GM19463 (cell line): Measurements from ENCODE around the gene ARAP2.

Experiments
- ATAC-seq: cut with Tn5 transposase; IDR thresholded peaks from one replicate; pipeline ENCODE4 v1.9.1; 2021; ENCODE audit warnings: mild to moderate bottlenecking, moderate library complexity; ENCODE audit not compliant: unreplicated experiment

The ARAP2 gene

DNA sequence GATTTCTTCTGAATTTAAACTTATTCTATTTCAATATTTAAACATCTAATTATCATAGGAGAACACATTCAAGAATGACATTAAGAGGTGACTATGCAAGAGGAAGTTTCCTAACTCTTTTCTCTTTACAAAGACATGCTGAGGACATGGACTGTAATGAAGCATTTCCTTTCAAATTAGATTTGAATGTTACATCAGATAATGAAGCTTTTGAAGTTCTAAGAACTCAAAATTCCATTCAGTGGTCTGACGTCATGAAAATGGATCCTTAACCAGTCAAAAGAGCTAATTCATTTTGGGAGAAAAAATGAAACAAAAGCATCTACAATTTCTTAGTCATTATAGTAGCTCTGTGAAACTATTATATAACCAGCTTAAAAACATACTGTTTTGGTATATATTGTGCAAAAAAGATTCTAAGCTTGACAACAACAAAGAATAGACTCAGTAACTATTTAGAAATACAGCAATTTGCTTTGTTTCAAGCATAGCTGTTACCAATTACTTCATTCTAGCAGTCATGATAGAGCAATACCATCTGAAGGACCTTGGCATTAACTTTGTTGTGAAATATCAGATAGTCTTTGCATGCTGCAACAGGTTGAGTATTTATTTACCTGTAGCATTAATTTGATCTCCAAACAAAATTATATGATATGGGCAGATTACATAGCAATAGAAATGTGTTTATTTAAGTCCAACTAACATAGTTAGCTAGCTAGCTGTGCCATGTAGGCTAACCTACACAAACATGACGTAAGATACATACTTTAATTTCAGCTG is 23.4 kb upstream of the ARAP2 start:
- ATAC-seq: no peak

DNA sequence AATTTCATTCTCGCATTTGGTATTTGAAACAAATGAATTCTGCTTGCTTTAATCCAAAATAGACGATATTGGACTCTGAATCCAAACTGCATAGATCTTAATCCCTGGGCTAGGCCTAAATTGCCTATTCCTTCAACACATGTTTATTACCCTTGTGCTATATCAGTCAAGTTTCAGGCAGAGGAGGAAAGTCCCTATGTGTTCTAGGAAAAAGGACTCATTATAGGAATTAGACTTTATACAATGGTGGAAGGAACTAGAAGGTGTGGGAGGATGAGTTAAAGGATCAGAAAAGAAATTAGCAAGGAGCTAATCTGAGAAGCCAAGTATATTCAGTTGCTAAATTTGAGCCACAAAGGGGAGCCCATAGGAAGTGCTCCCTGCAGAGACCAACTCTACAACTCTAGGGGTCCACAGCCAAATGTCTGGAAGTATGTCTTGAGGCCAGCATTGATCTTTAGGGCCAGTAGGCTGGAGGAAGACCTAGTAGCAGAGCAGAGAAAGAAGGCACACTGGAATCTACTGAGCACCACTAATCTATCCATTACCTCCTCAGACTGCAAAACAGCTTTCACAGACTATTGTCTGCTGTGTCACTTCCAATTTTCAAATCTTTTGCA is 20.0 kb upstream of the ARAP2 start:
- ATAC-seq: no peak

DNA sequence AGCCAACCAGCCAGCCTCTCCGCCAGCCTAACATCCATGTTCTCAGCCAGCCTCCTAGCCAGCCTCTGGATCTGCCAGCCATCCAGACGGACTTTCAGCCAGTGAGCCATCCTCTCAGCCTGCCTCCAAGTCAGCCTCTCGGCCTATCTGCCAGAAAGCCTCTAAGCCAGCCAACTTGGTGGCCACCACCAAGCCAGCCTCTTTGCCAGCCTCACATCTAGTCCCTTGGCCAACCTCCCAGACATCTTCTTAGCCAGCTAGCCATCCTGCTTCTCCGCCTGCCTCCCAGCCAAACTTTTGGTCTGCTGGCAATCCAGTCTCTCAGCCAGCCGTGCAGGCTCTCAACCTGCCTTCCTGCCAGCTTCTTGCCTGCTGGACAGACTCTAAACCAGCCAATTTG is 16.4 kb upstream of the ARAP2 start:
- ATAC-seq: no peak

- peak; percentile 62 for ATAC-seq
Observed at GRCh38 chr4:36256398-36256891, 12.1 kb upstream of the ARAP2 start.

DNA sequence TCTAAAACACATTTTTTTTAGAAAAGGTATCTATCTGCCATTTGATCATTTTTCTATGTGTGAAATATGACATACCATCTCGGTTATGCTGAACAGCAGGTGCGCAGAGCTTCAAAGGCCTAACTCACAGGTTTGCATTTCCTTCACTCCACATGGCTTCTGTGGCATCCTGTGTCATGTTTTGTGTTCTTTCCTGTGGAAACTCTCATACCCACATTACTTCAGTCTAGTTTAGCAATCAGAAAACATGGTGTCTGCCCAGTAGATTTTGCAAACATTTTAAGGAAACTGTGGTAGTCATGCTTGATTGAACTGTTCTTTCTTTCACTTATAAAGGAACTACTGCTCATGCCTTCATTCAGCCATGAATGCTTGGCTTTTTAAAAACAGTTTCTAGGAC is 11.3 kb upstream of the ARAP2 start:
- peak; percentile 60 for ATAC-seq

- ATAC-seq: no peak
Observed at GRCh38 chr4:36254371-36254770, 10.1 kb upstream of the ARAP2 start.

- no peak for ATAC-seq
Observed at GRCh38 chr4:36251983-36252382, 7.7 kb upstream of the ARAP2 start.

- no peak for ATAC-seq
Observed at GRCh38 chr4:36249610-36250009, 5.3 kb upstream of the ARAP2 start.

DNA sequence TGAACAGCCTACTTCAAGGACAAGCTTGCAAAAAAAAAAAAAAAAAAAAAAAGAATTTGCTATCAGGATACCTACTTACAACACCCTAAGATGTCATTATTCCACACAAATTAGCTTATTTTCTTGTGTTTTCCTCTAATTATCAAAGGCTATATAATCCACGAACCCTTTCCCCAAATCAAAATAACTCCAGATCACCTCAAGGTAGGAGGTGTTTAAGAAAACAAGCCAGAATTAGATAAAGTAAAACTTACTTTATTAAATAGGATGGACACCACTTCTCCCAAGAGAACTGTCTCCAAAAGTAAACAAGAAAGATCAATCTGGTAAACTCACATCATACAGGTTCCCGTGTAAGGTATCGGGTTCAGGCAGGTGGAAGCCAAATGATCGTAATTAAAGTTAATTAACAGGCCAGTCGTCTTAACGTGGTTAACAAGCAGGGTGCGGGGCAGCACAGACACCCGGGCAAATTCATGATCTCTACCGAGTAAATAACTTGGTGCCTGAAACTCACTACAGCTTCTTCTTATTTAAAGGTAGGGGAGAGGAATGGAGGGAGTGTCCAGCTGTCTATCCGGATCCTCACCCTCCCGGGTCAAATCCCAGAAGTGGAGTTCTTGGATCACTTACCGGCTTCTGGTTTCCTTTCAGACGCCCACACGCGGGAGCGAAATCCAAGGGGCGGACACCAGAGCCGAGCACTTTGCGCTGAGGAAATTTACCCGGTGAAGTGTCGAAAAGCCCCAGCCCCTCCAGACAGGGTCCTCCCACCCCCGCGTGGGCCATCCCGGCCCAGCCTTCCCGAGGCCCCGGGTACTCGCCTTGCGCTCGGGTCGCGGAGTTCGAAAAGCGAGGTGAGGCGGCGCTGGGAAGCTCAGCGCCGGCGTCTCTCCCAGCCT is 708 bp downstream of the ARAP2 start:
- ATAC-seq: peak; percentile 29

DNA sequence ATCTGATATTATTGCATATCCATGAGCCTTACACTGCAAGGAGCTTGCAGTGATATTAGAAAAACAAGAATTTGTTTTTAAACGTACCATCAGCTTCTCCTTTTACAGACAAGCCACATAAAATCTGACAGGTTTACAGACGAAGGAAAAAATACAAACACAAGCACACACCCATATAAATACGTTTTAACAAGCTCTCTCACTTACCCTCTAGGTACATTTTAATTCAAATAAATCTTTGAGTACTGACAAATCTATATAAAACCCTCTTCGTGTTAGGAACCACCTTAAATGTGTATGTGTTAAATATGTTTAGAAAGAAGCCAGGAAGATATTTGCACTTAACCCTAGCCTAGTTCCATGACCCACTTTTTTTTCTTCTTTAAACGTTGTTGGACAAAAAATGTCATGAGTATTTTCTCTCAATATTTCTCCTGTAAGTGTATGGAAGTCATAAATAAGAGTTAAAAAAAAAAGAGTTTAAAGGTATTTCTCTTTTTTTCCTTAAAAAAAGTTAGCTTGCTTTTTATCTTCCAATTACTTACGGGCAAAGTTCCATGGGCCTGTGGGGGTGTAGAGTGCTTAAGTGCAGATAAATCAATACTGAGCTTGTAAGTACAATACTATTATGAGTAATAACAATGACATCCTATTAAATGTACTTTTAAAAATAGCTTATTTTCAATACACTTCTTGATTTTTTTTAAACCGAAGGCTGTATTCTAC is 1.5 kb downstream of the ARAP2 start:
- no peak for ATAC-seq

- ATAC-seq: peak; percentile 35
Observed at GRCh38 chr4:36241771-36242170, 2.5 kb downstream of the ARAP2 start.

- ATAC-seq: no peak
Observed at GRCh38 chr4:36237366-36238313, 6.7 kb downstream of the ARAP2 start.

DNA sequence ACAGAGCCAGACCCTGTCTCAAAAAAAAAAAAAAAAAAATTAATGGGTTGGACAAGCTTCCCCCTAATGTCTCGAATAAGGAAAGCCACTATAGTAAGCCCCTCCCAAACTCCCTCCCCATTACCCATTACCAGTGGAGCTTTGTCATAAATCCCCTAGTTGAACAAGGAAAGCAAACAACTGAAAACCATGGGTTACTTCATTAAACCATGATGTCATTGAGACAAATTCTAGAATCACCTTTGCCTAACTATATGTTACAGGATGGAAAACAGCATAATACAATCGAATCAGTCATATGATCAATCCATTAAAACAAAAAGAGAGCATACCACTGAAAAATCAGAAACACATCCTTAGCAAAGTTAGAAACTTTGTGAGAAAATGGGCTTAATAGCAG is 8.2 kb downstream of the ARAP2 start:
- no peak for ATAC-seq

DNA sequence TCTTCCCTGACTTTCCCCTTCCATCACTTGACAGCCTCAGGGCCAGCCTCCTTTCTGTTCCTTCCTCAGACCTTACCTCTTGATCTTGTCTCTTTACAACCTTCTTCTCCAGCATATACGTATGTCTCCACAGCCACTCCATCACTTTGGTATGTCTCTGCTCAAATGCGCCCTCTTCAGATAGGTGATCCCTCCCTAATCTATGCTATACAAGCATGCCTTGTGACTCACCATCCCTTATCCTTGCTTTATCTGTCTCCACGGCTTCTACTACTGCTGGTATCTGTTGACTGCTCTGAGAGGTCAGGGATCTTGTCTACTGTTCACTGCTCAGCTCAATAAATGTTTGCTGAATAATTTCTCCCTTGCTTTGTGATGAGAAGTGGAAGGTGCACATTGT is 9.0 kb downstream of the ARAP2 start:
- ATAC-seq: no peak

DNA sequence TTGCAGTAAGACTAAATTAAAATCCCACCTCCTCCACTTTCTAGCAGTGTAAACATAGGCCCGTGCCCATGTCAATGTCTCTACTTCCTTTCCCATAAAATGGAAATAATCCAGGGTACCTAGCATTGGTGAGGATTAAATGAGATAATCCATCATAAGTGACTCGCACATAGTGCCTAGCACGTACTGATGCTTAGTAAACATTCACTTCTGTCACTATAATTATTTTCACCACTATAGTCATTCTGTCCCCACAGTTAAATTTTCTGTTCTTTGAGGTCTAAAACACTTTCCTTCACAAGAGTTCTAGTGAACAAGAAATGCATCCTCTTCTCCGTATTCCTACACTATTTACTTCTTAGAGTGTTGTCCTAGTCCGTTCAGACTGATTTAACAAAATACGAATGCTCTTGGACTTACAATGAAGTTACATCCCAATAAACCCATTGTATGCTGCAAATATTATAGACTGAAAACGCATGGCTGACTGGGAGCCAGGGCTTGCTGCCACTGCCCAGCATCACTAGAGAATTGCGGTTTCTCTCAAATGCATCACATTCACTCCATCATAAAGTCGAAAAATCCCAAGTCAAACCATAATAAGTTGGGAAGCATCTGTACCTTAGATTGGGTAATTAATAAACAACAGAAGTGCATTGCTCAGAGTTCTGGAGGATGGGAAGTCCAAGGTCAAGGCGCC is 10.6 kb downstream of the ARAP2 start:
- ATAC-seq: no peak

- no peak for ATAC-seq
Observed at GRCh38 chr4:36230534-36230933, 13.8 kb downstream of the ARAP2 start.

DNA sequence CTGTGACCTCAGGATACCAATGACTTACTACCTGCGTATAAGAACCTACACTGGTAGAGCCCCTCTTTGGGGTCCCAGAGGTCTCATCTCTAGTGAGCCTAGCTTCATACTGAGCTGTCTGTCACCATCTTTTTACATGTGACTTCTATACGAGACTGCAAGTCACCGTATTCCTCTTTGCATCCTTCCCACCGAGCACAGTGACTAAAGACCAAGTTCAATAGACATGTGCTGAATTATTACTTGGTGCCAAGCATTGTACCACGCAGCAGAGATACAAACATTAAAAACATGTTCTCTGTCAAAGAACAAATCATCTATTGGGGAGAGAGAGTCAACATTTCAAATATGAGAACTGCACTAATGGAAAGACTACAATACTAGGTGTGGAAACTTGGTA is 16.4 kb downstream of the ARAP2 start:
- no peak for ATAC-seq

DNA sequence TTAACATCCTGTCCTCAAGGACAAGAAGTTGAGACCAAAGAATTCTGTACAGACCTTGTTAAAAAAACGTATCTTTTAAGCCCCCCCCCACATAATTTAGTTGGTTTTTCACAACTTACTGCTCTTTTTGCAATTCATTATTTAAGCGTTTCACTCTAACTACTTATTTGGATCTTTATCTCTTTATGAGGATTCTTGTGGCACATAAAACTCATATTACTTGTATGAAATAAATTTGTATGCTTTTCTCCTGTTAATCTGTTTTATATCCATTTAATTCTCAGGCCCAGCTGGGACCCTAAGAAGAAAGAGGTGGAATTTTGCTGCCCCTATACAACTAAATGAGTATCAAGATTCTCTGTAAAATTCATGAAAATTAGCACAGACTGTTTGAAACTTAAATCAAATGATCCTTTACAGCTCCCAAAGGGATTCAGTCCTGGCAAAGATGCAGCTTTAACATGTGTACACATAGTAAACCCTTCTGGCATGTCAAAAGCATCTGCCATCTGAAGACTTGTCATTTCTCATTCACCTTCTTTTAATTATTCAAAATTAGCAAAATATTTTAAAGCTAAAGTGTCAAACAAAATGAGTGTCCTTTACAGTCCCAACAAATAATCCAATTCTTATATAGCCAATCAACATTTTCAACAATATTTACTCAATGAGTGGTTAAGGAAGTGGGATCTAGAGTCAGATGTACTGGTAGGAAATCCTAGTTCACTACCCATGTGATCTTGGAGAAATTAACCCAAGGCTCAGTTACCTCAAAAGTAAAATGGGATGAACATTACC is 17.7 kb downstream of the ARAP2 start:
- no peak for ATAC-seq
